ENCODE measurements around the gene PAK3. TPM values are rescaled to one million over a fixed set of nuclear protein-coding genes. Genes with fewer than 3 reads are reported as not detected.

Gene PAK3
- total RNA-seq, 1 donor, result 3.7 TPM

- no peak overlapping the region for H3K4me3 ChIP-seq (ENCODE audit: low read depth, low read length)
- DNase-seq (ENCODE audit: low read depth), result no peak
- no peak for TF ChIP-seq CTCF (IDR thresholded peaks at IDR 0.05; ENCODE audit: insufficient read depth, low read length)
Observed at GRCh38 chrX:111159232-111159631, 63.2 kb downstream of the PAK3 start.

GRCh38 chrX:111164728-111165127 is 68.7 kb downstream of the PAK3 start:
- peak; percentile 4 for DNase-seq (ENCODE audit: low read depth)
- peak; percentile 33 for TF ChIP-seq CTCF (IDR thresholded peaks at IDR 0.05; ENCODE audit: insufficient read depth, low read length)

GRCh38 chrX:111165902-111166301 is 69.9 kb downstream of the PAK3 start:
- no peak overlapping the region for H3K4me3 ChIP-seq (ENCODE audit: low read depth, low read length)
- no peak for TF ChIP-seq CTCF (IDR thresholded peaks at IDR 0.05; ENCODE audit: insufficient read depth, low read length)
- no peak for DNase-seq (ENCODE audit: low read depth)

More at GRCh38 chrX:111164728-111165127, 68.7 kb downstream of the PAK3 start:
- H3K4me3 ChIP-seq (ENCODE audit: low read depth, low read length), result no peak overlapping the region

GRCh38 chrX:111167334-111167733 is 71.3 kb downstream of the PAK3 start:
- no peak overlapping the region for H3K4me3 ChIP-seq (ENCODE audit: low read depth, low read length)
- DNase-seq (ENCODE audit: low read depth), result no peak
- TF ChIP-seq CTCF (IDR thresholded peaks at IDR 0.05; ENCODE audit: insufficient read depth, low read length), result no peak

- no peak for DNase-seq (ENCODE audit: low read depth)
- TF ChIP-seq CTCF (IDR thresholded peaks at IDR 0.05; ENCODE audit: insufficient read depth, low read length), result no peak
- no peak overlapping the region for H3K4me3 ChIP-seq (ENCODE audit: low read depth, low read length)
Observed at GRCh38 chrX:111168314-111168713, 72.3 kb downstream of the PAK3 start.

- no peak overlapping the region for H3K4me3 ChIP-seq (ENCODE audit: low read depth, low read length)
- no peak for TF ChIP-seq CTCF (IDR thresholded peaks at IDR 0.05; ENCODE audit: insufficient read depth, low read length)
- DNase-seq (ENCODE audit: low read depth), result no peak
Observed at GRCh38 chrX:111169141-111169540, 73.2 kb downstream of the PAK3 start.

- DNase-seq (ENCODE audit: low read depth), result peak; percentile 3
- no peak for TF ChIP-seq CTCF (IDR thresholded peaks at IDR 0.05; ENCODE audit: insufficient read depth, low read length)
- no peak overlapping the region for H3K4me3 ChIP-seq (ENCODE audit: low read depth, low read length)
Observed at GRCh38 chrX:111170017-111170416, 74.0 kb downstream of the PAK3 start.

All from fibroblast of the aortic adventitia (primary cell).